ENCODE measurements around the gene ZFAND3.

ZFAND3 gene

DNA sequence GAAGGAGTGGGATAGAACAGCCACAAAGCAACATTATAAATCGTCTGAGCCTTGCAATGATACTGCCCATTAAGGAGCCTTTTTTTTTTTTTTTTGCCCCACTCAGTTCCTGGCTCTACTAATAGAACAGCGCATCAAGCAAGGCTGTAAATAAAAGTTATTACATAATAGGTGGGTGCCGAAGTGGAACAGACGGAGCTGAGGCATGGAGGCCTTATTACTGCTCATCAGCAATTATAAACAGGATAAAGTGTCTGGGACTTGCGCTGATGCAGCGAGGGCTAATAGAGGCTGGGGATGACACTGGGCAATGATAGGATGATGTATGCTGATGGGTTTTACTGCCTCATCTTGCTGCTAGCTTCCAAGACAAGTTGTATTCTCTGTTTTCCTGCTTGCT, 272.1 kb downstream of the ZFAND3 start:
- TF ChIP-seq, protein P1, sequence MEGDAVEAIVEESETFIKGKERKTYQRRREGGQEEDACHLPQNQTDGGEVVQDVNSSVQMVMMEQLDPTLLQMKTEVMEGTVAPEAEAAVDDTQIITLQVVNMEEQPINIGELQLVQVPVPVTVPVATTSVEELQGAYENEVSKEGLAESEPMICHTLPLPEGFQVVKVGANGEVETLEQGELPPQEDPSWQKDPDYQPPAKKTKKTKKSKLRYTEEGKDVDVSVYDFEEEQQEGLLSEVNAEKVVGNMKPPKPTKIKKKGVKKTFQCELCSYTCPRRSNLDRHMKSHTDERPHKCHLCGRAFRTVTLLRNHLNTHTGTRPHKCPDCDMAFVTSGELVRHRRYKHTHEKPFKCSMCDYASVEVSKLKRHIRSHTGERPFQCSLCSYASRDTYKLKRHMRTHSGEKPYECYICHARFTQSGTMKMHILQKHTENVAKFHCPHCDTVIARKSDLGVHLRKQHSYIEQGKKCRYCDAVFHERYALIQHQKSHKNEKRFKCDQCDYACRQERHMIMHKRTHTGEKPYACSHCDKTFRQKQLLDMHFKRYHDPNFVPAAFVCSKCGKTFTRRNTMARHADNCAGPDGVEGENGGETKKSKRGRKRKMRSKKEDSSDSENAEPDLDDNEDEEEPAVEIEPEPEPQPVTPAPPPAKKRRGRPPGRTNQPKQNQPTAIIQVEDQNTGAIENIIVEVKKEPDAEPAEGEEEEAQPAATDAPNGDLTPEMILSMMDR (IDR thresholded peaks at IDR 0.05; ENCODE audit: low read depth, low read length): no peak

DNA sequence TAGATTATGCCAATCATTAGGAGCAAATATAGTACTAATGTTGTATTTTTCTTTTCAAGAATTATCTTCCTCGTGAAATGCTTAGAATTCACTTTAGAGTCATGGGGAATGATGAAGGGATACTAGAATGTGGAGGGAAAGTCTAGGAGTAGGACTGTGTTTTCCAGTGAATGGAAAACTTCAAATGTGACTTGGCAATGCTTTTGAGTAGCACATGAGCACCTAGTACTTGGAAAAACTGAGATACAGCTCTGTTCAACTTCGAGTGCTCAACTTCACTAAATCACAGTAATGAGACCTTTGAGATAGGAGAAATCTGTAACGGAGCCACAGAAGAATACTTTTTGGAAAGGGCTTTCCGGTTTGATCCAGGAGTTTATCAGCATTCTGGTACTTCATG, 272.9 kb downstream of the ZFAND3 start:
- no peak for DNase-seq (ENCODE audit: extremely low read depth, low read depth)
- TF ChIP-seq, protein P1 (IDR thresholded peaks at IDR 0.05; ENCODE audit: low read depth, low read length): no peak

More for the DNA sequence above, 272.1 kb downstream of the ZFAND3 start:
- no peak for DNase-seq (ENCODE audit: extremely low read depth, low read depth)

DNA sequence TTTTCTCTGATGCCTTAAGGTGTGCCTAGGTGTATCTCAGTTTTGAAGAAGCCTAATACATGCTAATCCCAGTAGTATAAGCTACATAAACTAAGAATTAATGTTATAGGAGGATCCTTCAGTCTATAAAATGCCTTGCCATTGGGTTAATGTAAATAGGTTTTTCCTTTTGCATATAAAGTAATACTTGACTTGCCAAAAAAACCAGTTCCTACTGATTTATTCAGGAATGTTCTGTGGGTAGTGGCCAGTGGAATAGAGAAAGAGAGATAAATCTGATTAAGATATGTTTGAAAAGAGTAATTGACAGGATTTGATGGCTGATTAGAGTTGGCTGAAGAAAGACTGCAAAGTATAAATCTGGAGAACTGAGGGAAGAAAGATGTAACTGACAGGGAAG, 273.4 kb downstream of the ZFAND3 start:
- DNase-seq (ENCODE audit: extremely low read depth, low read depth): no peak
- TF ChIP-seq, protein P1 (IDR thresholded peaks at IDR 0.05; ENCODE audit: low read depth, low read length): no peak

DNA sequence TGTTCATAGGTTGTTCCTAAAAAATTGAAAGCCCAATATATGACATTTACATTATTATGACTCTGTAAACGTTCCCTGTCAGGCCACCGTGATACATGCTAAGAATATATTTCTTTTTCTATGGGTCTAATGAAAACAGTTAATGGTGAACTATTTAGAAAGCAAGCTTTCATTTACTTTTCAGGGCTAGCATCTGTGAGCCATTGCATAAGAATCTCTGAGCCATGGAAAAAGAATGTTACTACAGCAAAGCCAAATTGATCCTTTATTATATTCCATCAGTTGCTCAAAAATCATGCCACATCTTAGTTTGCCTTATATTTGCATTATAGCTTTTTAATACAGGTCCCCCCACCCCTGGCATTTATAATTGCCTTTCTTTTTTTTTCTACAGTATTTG, 275.5 kb downstream of the ZFAND3 start:
- DNase-seq (ENCODE audit: extremely low read depth, low read depth): peak; percentile 5
- TF ChIP-seq, protein P1 (IDR thresholded peaks at IDR 0.05; ENCODE audit: low read depth, low read length): no peak

DNA sequence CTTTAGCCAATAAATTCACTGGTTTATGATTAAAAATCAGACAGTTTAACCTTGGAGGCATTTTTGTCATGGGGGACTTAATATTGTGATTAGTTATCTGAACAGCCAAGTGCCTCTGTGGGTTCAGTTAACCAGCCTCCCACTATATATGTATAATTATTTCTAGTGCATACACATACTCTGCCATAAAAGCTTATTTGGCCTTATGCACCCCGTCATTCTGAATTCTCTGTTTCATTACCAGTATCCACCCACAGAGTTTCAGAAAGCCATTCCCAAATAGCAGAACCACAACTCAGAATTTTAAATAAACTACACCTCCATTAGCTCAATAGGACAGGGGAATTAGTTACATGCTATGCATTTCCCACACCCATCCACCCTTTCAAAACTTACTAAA, 279.7 kb downstream of the ZFAND3 start:
- TF ChIP-seq, protein P1 (IDR thresholded peaks at IDR 0.05; ENCODE audit: low read depth, low read length): no peak
- no peak for DNase-seq (ENCODE audit: extremely low read depth, low read depth)

DNA sequence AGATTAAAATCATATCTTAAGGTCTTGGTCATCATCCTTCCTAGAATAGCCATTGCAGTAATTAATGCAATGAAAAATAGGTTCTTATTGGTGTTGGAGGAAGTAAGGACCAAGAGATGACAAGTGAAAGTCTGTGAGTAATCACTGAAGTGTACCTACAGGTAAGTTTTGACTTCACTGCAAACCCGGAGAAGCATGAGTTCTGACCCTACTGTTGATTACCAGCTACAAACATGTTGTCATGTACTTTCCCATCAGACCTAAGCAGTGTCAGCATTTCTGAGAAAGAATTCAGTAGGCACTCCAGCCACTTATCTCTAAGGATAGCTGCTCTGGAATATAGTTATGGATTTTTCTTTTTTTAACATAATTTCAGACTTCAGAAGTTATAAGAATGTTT, 280.9 kb downstream of the ZFAND3 start:
- TF ChIP-seq, protein P1 (IDR thresholded peaks at IDR 0.05; ENCODE audit: low read depth, low read length): no peak

DNA sequence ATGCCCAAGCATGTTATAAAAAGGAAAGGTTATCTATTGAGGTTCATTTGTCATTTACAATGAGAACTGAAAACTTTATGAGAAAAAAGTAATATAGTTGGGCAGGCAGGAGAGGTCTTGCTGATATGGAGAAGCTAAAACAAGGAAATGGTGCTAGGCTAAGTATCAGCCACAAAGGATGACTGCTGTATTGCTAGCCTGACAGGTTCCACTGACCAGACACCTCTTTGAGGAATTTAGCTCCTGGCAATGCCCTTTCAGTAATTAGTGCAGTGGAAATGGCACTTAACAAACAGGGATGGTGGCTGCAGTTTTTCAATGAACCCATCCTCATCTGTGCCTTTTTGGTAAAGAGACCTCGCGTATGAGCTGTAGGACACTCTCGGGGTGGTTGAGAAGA, 284.4 kb downstream of the ZFAND3 start:
- DNase-seq (ENCODE audit: extremely low read depth, low read depth): no peak

More for the DNA sequence above, 280.9 kb downstream of the ZFAND3 start:
- DNase-seq (ENCODE audit: extremely low read depth, low read depth): no peak

More for the DNA sequence above, 284.4 kb downstream of the ZFAND3 start:
- TF ChIP-seq, protein P1 (IDR thresholded peaks at IDR 0.05; ENCODE audit: low read depth, low read length): no peak

All from AG09319 (cell line).